Activated CD8-positive, alpha-beta memory T cell treated with anti-CD3 and anti-CD28 coated beads, Interleukin-2, amount 50 U/mL, for 1 hour (primary cell): ENCODE data around the gene VTN.

Experiments
- DNase-seq: peaks from one replicate; pipeline ENCODE4 v3.0.0-alpha.2; 2020; ENCODE audit errors: extremely low read depth

VTN gene

DNA sequence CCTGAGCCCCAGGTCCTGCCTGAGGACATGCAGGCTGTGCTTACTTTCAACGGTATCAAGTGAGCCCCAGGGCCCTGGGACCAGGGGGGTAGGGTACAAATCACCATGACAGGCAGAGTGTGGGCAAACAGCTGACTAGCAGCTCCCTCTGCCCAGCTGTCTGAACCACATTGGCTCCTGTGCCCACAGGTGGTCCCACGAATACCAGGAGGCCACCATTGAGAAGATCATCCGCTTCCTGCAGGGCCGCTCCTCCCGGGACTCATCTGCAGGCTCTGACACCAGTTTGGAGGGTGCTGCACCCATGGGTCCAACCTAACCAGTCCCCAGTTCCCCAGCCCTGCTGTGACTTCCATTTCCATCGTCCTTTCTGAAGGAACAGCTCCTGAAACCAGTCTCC lies 25.9 kb upstream of the VTN start:
- DNase-seq = no peak

- no peak for DNase-seq
These were observed 25.3 kb upstream of the VTN start for GRCh38 chr17:28395426-28395825.

- DNase-seq = no peak
These were observed 24.4 kb upstream of the VTN start for GRCh38 chr17:28394337-28395116.

DNA sequence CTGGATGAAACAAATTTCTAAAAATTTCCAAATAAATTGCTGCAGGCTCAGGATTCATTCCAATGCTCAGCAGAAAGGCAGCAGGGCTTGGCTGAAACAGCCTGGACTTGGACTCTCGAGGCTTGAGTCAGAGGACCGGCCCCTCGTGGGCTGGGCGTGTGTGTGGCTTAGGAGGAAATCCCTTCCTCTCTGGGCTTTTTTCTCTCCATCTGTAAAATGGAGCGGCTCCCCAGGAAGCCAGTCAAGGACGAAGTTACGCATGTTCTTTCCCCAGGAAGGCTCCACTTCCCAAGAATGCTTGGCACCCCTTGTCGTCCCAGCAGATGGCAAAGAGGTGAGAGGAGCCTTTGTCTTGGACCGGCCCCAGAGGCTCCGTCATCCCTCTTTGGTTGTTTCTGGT lies 22.4 kb upstream of the VTN start:
- DNase-seq = no peak

DNA sequence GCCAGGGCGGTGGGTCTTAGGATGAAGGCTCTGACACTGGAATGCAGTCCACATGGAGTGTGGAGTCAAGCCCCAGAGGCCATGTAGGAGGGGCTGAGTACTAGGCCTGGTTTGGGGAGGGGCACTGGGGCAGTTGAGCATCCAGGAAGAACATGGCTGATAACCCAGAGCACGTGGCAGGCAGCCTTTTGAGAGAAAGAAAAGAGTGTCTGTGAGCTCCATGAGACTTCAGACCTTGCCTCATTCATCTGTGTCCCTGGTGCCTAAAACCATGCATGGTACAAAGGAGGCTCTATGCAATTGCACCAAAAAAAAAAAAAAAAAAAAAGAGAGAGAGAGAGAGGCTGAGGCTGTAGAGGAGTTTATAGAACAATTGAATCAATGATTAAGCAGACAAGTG lies 21.3 kb upstream of the VTN start:
- no peak for DNase-seq

DNA sequence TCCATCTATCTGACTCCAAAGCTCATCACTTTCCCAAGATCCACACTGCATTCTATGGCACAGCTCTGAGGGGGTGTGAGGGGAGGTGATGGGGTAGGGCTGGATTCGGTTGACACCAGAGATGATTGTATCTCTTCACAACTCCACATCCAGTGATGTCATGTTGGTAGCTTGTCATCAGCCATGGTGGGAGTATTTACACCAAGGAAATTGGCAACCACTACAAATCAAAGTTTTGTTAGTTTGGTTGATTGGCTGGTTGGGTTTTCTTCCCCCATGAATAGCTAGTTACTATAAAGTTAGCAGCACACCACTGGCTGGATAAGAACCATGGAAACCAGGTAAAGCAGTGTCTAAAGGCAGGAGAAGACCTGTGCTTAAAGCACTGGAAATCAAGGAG lies 20.9 kb upstream of the VTN start:
- no peak for DNase-seq

DNA sequence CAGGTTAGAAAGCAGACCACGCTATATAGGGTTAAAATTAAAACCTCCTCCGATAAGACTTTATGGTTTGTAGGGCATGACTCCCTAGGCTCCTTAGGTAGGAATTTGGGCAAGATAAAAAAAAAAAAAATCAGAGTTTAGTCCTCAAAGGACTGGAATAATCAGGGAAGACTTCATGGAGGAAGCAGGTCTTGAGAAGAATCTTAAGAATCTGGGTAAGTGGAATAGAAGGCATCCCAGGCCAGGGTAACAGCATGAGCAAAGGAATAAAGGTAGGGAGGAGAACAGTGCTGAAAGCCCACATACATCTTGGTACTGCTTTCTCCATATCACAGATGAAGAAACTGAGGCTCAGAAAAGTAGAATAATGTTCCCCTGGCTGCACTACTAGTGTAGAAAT lies 20.5 kb upstream of the VTN start:
- no peak for DNase-seq

- DNase-seq = no peak
These were observed 20.0 kb upstream of the VTN start for GRCh38 chr17:28390141-28390540.

DNA sequence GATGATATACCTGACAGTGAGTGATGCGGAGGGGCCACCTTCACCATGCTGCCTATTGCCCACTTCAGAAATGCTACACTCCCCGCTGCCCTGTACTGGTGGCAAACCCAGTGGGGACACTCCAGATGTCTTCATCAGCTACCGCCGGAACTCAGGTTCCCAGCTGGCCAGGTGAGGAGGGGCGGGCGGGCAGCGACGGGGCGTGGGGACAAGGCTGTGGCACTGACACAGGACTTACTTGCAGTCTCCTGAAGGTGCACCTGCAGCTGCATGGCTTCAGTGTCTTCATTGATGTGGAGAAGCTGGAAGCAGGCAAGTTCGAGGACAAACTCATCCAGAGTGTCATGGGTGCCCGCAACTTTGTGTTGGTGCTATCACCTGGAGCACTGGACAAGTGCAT lies 18.0 kb upstream of the VTN start:
- DNase-seq = no peak

- DNase-seq = no peak
These were observed 16.3 kb upstream of the VTN start for GRCh38 chr17:28386391-28386790.

GRCh38 chr17:28385406-28385805 lies 15.3 kb upstream of the VTN start:
- DNase-seq = no peak

GRCh38 chr17:28385037-28385400 lies 14.9 kb upstream of the VTN start:
- DNase-seq = no peak

GRCh38 chr17:28384281-28385036 lies 14.4 kb upstream of the VTN start:
- no peak for DNase-seq

DNA sequence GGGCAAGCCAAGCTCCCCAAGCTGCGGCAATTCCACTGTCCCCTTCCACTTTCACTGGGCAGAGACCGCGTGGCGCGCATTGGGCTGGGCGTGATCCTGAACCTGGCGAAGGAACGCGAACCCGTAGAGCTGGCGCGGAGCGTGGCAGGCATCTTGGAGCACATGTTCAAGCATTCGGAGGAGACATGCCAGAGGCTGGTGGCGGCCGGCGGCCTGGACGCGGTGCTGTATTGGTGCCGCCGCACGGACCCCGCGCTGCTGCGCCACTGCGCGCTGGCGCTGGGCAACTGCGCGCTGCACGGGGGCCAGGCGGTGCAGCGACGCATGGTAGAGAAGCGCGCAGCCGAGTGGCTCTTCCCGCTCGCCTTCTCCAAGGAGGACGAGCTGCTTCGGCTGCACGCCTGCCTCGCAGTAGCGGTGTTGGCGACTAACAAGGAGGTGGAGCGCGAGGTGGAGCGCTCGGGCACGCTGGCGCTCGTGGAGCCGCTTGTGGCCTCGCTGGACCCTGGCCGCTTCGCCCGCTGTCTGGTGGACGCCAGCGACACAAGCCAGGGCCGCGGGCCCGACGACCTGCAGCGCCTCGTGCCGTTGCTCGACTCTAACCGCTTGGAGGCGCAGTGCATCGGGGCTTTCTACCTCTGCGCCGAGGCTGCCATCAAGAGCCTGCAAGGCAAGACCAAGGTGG lies 11.2 kb upstream of the VTN start:
- no peak for DNase-seq

DNA sequence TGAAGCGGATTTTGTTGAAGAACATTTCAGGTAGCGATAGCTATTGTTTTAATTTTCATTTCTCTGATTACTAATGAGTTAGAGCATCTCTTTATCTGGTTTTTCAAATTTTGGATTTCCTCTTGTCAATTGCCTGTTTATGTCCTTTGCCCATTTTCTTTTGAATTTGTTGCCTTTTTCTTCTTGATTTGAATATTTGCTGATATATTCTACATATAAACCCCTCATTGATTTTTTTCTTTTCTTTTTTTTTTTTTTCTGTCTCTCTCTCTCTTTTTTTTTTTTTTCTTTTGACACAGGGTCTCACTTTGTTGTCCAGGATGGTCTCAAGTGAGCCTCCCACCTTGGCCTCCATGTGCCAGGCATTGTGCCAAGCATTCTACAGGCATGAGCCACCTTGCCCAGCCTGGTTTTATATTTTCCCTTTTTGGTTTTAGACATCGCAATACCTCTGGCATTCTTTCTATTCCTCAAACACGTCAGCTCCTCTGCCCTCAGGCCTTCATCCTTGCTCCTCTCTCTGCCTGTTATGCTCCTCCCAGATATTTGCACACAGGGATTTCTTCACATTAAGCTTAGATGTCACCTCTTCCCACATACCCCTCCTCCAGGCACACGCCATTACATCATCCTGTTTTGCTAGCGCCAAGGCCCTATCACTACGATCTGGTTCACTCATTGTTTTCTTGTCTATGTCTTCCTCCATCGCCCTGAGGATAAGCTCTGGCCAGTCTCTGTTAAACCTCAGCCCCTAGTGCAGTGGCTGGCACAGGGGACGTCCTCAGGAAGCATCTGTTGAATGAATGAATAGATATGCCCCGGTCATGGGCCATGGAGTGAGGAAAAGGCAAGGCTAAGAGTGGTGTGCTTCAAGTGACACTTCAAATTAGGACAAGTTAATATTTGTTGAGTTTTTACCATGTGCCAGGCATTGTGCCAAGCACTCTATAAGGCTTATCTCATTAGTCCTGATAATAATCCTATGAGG lies 10.0 kb upstream of the VTN start:
- no peak for DNase-seq

- DNase-seq = no peak
These were observed 2.8 kb upstream of the VTN start for GRCh38 chr17:28372945-28373274.

DNA sequence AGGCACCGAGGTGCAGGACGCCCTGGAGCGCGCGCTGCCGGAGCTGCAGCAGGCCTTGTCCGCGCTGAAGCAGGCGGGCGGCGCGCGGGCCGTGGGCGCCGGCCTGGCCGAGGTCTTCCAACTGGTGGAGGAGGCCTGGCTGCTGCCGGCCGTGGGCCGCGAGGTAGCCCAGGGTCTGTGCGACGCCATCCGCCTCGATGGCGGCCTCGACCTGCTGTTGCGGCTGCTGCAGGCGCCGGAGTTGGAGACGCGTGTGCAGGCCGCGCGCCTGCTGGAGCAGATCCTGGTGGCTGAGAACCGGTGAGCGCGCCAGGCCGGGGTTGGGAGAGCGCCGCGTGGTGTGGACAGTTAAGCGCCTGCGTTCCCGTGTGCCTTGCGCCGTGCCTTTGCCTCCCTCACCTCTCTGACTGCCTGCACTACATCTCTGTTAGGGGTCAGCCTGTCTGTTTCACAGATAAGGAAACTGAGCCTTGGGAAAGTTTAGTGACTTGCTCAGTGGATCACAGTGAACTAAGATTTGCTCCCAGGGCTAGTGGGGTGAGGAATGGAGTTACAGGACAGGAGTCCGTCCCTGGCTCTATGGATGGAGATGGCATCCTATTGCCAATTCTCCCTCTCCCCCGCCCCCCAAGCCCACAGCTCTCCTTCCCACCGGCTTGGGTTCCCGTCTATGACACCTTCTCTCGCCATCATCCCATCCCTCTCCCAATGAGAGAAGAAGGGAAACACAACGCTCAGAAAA lies 2.3 kb upstream of the VTN start:
- DNase-seq = no peak

GRCh38 chr17:28371245-28372202 lies 1.4 kb upstream of the VTN start, which contains the start of gene SARM1:
Gene SARM1 (plus strand): TSS chr17:28371694. CDS start chr17:28372033, 339 bp downstream.
- peak; percentile 41 for DNase-seq

DNA sequence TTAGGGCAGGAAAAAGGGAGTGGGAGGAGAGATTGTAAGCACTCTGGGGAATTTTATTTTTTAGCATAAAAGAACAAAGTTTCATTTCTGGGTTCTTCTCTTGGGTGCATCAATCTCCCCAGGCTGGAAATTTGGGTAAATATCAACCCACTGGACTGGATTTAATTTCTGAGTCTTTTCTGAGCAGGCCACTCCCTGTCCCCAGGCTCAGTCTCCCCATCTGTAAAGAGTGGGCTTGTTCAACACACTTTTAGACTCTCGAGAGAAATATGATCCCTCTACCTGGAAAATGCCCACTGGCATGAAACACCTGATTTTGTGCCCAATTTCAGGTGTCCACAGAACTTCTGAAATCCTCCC lies 617 bp upstream of the VTN start:
- no peak for DNase-seq

GRCh38 chr17:28369684-28370034 lies 448 bp downstream of the VTN start:
- DNase-seq = no peak
